C4-2B (cell line): ENCODE data around the gene CDC14A.

Source experiments
- ZFX ChIP-seq: fragments of 450-650 bp; IDR thresholded peaks from 2 replicates; pipeline ENCODE4 v1.6.1; 2017
- TF ChIP-seq, protein P1 (sequence below): fragments of 450-650 bp; conservative IDR thresholded peaks from 2 replicates; pipeline ENCODE4 v1.5.1; 2017; ENCODE audit warnings: mild to moderate bottlenecking

DNA sequence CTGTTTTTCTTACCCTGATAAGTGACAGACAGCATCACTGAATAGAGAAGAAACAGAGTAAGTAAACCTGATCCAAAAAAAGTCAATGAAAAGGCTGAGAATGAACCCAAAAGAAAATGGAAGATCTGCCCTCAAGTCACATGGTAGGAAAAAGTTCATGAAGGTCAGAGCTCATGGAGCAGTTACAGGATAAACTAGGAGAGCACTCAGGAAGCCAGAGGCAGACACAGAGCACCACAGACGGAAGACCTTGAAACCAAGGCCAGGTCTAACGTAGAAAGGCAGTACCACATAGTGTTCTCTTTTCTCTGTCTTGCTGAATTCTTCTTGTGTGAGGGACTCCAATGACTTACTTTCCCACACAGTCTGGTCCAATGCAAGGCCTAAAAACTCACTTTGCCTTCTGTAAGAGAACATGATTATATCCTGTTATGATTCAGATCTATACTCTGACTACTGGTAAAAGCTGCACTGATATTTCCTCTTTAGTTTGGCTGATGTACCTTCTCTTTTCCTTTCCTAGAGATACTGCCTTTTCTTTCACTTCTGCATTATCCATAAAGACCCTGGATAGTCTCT, 45.5 kb upstream of the CDC14A start:
- TF ChIP-seq, protein P1, sequence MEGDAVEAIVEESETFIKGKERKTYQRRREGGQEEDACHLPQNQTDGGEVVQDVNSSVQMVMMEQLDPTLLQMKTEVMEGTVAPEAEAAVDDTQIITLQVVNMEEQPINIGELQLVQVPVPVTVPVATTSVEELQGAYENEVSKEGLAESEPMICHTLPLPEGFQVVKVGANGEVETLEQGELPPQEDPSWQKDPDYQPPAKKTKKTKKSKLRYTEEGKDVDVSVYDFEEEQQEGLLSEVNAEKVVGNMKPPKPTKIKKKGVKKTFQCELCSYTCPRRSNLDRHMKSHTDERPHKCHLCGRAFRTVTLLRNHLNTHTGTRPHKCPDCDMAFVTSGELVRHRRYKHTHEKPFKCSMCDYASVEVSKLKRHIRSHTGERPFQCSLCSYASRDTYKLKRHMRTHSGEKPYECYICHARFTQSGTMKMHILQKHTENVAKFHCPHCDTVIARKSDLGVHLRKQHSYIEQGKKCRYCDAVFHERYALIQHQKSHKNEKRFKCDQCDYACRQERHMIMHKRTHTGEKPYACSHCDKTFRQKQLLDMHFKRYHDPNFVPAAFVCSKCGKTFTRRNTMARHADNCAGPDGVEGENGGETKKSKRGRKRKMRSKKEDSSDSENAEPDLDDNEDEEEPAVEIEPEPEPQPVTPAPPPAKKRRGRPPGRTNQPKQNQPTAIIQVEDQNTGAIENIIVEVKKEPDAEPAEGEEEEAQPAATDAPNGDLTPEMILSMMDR, result no peak
- TF ChIP-seq ZFX, result no peak
